Tibial artery (tissue), 4 donors: ENCODE measurements around the gene KLC4.
A peak's percentile ranks its signal among the peaks of the same experiment; 100 is the strongest.

Source experiments
- DNase-seq, 2 donors: peaks; one replicate each; pipeline ENCODE4 v3.0.0-alpha.2; 2019
- H3K27ac ChIP-seq, 2 donors: fragments of 200-600 bp; sonication (generic) in 1 of 2; 1 replicate in 1 of 2; 2 replicates in 1 of 2; pipeline ENCODE4 v1.5.1; 2018 to 2019; ENCODE audit warnings: mild to moderate bottlenecking in 1 of 2
- H3K27me3 ChIP-seq, 2 donors: fragments of 200-600 bp; sonication (generic) in 1 of 2; one replicate each; pipeline versions ENCODE4 v1.5.1 to v1.6.0; 2016 to 2019
- H3K36me3 ChIP-seq, 3 donors: fragments of 200-600 bp; sonication (generic) in 2 of 3; one replicate each; pipeline ENCODE4 v1.5.1; 2016 to 2019; ENCODE audit warnings: mild to moderate bottlenecking in 2 of 3
- H3K4me1 ChIP-seq, 4 donors: fragments of 200-600 bp; sonication (generic) in 2 of 4; 1 replicate in 3 of 4; 2 replicates in 1 of 4; pipeline ENCODE4 v1.5.1; 2016 to 2019
- H3K4me3 ChIP-seq, 2 donors: fragments of 200-600 bp; sonication (generic) in 1 of 2; 1 replicate in 1 of 2; 2 replicates in 1 of 2; pipeline ENCODE4 v1.5.1; 2018 to 2019; ENCODE audit warnings: mild to moderate bottlenecking in 2 of 2
- H3K9me3 ChIP-seq, 3 donors: fragments of 200-600 bp; sonication (generic) in 1 of 3; one replicate each; pipeline ENCODE4 v1.5.1; 2016 to 2019
- intact Hi-C: fragments of 100-400 bp; cut with DNase I; formaldehyde crosslinking; loops from one replicate; pipeline ENCODE4 v1.15.0; 2023; ENCODE audit warnings: low total_unique reads
- TF ChIP-seq, protein P1 (sequence below), 2 experiments: fragments of 200-600 bp in 1 of 2; fragments of 450-650 bp in 1 of 2; IDR thresholded peaks; one replicate each; pipeline ENCODE4 v1.5.1; 2017 to 2019; ENCODE audit warnings: antibody characterized with exemption in 2 of 2, mild to moderate bottlenecking in 1 of 2, moderate library complexity in 1 of 2

Gene KLC4

DNA sequence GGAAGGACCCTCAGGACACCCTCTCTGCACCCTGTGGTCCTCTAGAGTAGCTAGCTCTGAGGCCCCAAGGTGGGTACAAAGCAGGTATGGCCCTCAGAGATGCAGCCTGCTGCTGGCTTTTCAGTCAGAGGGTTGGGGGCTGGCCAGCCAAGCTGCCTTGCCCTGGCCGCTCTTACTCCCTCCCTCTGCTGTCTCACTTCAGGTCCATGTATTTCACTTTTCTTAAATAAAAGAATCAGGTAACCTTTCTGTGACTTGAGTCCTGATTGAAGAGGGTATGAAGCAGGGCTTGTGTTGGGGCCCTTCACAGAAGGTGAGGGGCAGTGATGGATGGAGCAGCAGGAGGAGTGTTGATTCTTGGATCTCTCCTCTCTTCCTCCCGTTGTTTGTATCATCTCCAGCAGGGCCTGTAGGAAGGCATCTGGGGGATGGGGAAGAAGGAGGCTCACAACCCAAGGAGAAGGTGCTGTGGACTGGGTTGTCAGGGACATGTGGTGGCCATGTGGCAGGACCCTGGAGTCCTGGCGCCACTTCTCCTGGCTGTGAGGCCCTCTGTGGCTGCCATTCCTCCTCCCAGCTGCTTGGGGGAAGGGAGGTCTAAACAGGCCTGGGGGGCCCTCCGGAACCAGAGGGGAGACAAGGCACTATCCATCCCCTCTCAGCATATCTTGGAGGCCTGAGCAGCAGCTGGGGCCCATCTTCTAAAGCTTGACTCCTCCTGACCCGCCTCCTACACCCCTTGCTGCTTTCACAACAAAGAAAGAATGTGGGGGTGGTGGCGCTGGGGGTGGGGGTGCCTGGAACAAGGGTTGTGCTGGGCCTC, 15.6 kb downstream of the KLC4 start:
- peaks cover 0 to 22% of the 10 kb centered on the region in 2 donors for H3K27me3 ChIP-seq
- TF ChIP-seq, protein P1, sequence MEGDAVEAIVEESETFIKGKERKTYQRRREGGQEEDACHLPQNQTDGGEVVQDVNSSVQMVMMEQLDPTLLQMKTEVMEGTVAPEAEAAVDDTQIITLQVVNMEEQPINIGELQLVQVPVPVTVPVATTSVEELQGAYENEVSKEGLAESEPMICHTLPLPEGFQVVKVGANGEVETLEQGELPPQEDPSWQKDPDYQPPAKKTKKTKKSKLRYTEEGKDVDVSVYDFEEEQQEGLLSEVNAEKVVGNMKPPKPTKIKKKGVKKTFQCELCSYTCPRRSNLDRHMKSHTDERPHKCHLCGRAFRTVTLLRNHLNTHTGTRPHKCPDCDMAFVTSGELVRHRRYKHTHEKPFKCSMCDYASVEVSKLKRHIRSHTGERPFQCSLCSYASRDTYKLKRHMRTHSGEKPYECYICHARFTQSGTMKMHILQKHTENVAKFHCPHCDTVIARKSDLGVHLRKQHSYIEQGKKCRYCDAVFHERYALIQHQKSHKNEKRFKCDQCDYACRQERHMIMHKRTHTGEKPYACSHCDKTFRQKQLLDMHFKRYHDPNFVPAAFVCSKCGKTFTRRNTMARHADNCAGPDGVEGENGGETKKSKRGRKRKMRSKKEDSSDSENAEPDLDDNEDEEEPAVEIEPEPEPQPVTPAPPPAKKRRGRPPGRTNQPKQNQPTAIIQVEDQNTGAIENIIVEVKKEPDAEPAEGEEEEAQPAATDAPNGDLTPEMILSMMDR (IDR thresholded peaks at IDR 0.05), result no peak
- no peaks in the 10 kb centered on the region for H3K9me3 ChIP-seq
- peaks cover 30 to 52% (median 43%) of the 10 kb centered on the region in 3 donors for H3K36me3 ChIP-seq
- intact Hi-C loops, result loop anchor here (10.0 kb wide), 1 partner anchor 60 kb away; no protein-coding TSS in a partner anchor
- DNase-seq, result no peak
- no peak overlapping the region for H3K4me3 ChIP-seq
- peaks cover 0 to 23% (median 12%) of the 10 kb centered on the region in 4 donors for H3K4me1 ChIP-seq
- H3K27ac ChIP-seq, result no peak overlapping the region

- no peak for DNase-seq
- Histone ChIP-seq H3K36me3 (peaks cover 29 to 43% (median 35%) of the 10 kb centered on the region in 3 donors), H3K4me3 (peak within 1 kb of the TSS; percentile 38 to 56), H3K4me1 (peaks cover 0 to 23% (median 12%) of the 10 kb centered on the region in 4 donors), H3K9me3 (no peaks in the 10 kb centered on the region), H3K27ac (no peak within 1 kb of the TSS), H3K27me3 (peaks cover 0 to 22% of the 10 kb centered on the region in 2 donors)
- TF ChIP-seq, protein P1 (IDR thresholded peaks at IDR 0.05), result no peak
- intact Hi-C loops, result loop anchor here (10.0 kb wide), 1 partner anchor 59 kb away; no protein-coding TSS in a partner anchor
These were observed 16.4 kb downstream of the KLC4 start, which contains the start of gene PTK7 for GRCh38 chr6:43075670-43076463. Gene PTK7 (plus strand): TSS chr6:43076314. CDS start chr6:43076489, 175 bp downstream.

- peak overlapping the region; percentile 38 to 56 for H3K4me3 ChIP-seq
- H3K27me3 ChIP-seq, result peaks cover 0 to 22% of the 10 kb centered on the region in 2 donors
- intact Hi-C loops, result loop anchor here (10.0 kb wide), 1 partner anchor 58 kb away; no protein-coding TSS in a partner anchor
- no peak overlapping the region for H3K27ac ChIP-seq
- peaks cover 0 to 23% (median 12%) of the 10 kb centered on the region in 4 donors for H3K4me1 ChIP-seq
- TF ChIP-seq, protein P1 (IDR thresholded peaks at IDR 0.05), result no peak
- H3K36me3 ChIP-seq, result peaks cover 21 to 35% (median 30%) of the 10 kb centered on the region in 3 donors
- DNase-seq, result no peak
- H3K9me3 ChIP-seq, result no peaks in the 10 kb centered on the region
These were observed 17.3 kb downstream of the KLC4 start for GRCh38 chr6:43076464-43077332.

DNA sequence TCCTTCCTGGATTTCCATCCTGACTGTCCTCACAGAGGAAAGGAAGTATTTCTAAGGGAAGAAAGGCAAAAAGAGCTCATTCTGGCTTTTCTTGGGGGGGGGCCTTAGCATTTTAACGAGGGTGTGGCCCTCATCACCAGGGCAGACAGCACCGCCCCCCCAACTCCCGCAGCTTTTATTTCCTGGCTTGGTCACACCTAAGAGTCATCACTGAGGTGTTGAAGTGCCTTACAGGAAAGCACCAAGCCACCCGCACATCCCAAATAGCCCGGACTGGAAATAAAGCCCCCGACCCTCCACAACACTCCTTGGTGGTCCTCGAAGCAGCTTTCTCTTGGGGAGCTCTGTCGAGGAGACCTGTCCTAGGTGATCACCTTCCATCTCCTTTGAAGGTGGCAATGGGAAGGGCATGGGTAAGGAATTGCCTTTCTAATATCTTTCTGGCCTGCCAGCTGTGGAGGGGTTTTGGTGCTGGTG, 17.9 kb downstream of the KLC4 start:
- TF ChIP-seq, protein P1 (IDR thresholded peaks at IDR 0.05), result no peak
- Histone ChIP-seq H3K9me3 (no peaks in the 10 kb centered on the region), H3K4me3 (peak overlapping the region in 1 of 2 donors; percentile 56), H3K27ac (no peak overlapping the region), H3K36me3 (peaks cover 15 to 28% (median 23%) of the 10 kb centered on the region in 3 donors), H3K27me3 (peaks cover 0 to 22% of the 10 kb centered on the region in 2 donors), H3K4me1 (peaks cover 0 to 23% (median 12%) of the 10 kb centered on the region in 4 donors)
- intact Hi-C loops, result loop anchor here (10.0 kb wide), 1 partner anchor 57 kb away; no protein-coding TSS in a partner anchor
- no peak for DNase-seq
